Stimulated activated CD8-positive, alpha-beta memory T cell treated with anti-CD3 and anti-CD28 coated beads, Interleukin-15, amount 100 ng/mL, for 1 hour (primary cell): Measurements from ENCODE around the gene ITFG1.
"Not testable (repeated sequence)": the region's sequence is repeated elsewhere in the genome, so short reads cannot be mapped to it uniquely, and the experiment has no call there.

Experiments used
- DNase-seq: peaks from one replicate; pipeline ENCODE4 v3.0.0-alpha.2; 2020; ENCODE audit warnings: low read depth

The ITFG1 gene

DNA sequence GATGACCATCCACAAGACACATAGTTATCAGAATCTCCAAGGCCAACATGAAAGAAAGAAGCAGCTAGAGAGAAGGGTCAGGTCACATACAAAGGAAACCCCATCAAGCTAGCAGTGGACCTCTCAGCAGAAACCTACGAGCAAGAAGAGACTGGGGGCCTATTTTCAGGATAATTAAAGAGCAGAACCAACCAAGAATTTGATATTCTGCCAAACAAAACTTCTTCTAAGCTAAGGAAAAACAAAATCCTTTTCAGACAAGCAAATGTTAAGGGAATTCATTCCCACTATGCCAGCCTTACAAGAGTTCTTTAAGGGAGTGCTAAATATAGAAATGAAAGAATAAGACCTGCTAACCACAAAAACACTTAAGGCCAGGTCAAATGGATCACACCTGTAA lies 47.8 kb downstream of the ITFG1 start:
- DNase-seq = no peak

DNA sequence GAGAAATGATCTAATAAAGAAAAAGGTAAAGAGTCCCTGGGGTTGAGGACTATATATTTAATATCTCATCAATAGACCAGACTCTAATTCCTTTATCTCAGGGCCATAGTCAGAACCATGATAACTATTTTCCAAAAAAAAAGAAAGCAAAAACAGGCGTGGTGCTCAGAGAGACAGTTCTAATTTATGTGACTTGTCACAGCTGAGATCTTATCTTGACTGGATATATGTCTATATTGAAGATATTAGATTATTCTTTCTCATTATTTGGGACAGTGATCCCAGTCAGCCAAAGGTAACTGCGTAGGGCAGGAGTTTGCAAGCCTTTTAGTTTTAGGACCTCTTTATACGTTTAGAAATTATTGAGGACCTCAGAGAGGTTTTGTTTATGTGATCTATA lies 52.4 kb downstream of the ITFG1 start:
- no peak for DNase-seq

DNA sequence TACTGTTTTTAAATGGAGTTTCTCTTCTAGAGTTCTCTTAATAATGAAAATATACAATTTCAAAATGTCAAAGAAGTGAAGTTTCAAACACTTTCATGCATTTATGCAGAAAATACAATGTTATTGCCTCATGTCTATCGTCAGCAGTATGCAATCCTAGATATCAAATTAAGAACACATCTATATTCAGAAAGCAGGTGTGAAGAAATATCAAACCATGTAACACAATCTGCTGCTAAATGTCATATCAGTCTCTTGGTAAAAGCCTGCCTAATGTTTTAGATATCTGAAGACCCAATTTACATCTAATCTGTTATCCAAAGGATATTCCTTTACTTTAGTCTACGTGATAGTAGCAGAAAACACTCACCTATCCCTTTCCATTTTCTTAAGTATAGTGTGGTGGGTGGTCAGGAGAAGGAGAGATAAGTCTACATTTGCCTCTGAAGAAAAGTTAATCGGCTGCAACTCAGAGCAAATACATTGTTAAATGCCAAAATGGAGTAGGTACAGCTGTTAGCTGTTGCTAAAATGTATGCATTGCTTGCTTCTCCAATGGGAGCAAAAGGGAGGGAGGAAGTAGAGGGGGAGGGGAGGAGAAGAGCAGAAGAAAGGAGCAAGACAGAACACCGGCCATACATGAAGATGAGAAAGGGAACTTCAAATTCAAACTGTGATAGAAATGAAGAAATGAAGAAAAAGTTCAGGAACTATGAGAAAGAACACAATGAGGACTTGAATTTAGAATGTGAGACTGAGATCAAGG lies 64.9 kb downstream of the ITFG1 start:
- DNase-seq = no peak

DNA sequence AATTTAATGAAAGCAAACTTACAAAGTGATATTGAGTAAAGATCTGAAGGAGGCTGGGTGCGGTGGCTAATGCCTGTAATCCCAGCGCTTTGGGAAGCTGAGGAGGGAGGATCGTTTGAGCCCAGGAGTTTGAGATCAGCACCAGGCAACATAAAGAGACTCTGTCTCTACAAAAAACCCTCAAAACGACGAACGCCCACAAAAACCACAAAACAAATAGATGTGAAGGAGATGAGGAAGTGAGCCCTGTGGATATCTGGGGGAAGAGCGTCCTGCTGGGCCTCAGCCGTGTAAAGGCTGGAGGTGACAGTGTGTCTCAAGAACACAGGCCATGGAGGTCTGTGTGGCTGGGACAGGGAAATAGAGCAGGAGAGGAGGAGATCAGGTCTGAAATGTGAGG lies 68.8 kb downstream of the ITFG1 start:
- DNase-seq = no peak

DNA sequence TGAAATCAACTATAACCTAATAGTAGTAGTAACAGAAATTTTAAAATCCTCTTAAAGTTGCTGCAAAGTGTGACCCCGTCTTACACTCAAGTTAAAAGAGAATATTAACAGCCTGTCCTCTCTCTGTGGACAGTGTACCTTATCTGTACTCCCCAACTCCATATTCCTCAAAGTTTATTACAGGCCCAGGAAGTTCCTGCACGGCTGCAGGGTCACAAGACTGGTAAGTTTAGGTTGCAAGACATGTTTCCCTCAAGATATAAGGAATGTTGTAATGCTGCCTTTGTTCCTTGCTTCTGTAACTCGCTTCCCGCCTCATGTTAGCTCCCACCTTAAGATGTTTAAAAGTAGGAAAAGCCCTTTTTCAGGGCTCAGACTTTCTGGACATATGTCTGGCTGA lies 72.2 kb downstream of the ITFG1 start:
- DNase-seq = no peak

DNA sequence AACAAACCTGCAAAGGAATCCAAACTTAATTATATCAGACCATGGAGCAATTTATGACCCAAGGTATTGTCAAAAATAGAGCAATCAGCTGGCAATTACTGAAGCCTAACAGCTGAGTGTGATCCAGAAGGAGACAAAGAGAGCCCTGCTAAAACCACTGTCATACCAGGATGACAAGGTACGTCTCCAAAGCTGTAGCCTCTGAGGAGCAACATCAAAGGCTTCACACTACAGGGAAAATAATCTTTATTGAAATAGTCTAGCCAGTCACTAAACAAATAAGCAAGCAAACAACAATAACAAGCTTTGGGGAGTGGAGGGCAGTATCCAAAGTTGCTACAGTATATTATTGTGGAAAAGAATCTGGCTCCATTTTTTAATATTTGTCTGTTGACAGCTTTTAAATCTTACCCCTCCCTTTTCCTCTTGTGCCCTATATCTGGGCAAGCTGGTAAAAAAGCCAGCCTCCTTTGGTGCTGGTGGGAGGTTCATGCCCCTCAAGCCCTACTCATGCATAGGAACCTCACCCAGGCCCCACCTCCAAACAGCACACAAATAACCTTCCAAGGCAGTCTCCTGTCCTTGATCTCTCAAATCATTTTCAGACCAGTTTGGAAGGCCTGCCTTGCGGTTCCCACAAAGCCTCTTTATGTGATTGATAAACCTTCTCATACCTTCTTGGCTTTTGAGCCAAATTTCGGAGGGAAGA lies 73.7 kb downstream of the ITFG1 start:
- no peak for DNase-seq

DNA sequence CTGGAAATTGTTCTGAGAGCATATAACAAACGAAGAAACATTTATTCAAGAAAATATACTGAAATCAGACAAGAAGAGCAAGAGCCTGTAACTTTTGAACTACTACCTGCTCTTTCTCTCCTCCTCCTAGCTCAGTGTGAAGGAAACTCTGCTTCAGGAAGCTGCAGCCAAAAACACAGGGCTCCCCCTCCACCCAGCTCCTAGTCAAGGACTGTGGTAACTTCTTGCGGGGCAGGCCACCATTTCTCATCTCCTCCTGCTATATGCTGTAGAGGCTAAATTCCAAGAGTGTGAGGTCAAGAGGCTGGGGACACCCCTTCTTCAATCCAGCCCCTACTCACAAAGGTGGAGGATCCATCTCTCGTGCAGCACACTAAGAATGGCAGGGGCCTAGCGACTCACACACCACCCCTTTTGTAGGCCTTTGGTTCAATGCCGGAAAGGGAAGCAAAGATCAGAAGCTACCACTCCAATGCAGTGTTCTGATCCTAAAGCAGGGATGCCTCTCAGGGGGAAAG lies 74.6 kb downstream of the ITFG1 start:
- DNase-seq = no peak

DNA sequence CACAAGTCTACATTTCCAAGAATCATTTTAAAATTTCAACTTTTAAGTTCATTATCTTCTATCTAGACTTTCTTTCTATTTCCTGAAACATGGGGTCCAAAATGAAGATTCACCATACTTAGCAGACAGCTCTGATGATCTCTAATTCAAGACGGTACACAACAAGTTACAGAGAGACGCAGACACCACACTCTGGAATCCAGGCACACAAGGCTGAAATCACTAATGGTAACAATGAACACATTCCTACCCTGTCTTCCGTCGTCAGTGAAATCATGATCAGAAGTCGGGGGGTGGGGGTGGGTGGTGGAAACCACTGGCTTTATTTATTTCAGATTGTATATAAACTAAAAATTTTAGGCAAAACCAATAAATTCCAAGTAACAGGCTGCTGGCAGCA lies 78.5 kb downstream of the ITFG1 start:
- DNase-seq = no peak

DNA sequence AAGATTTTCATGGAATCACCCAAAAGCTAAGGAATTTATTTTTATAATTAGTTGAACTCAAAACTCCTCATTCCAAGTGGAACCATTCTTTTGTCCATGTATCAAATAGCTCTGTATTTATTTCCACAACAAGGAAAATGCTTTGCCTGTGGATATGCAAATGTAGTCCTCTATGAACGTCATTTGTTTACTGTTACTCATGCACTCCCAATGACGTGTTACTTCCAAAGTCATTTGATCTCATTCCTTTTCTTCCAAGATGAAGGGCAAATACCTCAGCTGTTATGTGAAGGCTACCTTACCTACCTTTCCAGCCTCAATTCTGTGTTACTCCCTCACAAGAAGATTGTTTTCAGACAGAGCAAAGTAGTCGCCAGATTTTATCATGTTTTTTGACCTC lies 83.7 kb downstream of the ITFG1 start:
- DNase-seq = no peak

DNA sequence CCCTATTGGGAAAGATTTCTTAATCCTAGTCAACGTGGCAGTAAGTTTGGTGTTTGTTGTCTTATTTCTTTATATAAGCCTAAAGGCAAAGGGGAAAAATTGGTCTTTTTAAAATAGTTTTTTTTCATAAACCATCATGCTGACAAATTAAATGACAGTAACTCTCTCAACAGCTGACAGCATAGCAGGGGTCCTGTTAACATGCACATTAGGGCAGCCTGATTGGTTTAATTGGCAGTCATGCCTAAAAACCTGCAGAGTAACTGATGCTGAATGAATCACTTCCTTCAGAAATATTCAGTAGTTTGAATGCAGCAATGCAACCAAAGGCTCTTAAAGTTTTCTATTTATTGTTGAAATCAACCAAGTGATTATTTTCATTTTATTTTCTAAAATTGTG lies 85.4 kb downstream of the ITFG1 start:
- DNase-seq = no peak

DNA sequence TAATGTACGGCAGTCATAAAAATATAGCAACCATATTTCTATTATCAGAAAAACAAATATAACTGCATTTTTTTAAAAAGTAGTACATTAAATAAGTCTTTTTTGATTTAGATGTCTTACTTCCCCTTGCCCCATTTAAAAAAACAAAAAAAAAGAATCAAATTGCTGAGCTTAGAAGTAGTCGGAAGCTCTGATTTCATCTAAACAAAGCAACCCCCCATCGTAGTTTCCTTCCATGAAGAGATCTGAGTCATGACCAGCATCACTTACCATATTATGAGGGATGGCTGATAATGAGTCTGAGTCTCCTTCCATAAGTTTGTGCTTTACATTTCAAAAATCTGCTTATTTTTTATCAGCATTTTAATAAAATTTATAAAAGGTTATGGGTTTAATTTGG lies 86.2 kb downstream of the ITFG1 start:
- DNase-seq = no peak

DNA sequence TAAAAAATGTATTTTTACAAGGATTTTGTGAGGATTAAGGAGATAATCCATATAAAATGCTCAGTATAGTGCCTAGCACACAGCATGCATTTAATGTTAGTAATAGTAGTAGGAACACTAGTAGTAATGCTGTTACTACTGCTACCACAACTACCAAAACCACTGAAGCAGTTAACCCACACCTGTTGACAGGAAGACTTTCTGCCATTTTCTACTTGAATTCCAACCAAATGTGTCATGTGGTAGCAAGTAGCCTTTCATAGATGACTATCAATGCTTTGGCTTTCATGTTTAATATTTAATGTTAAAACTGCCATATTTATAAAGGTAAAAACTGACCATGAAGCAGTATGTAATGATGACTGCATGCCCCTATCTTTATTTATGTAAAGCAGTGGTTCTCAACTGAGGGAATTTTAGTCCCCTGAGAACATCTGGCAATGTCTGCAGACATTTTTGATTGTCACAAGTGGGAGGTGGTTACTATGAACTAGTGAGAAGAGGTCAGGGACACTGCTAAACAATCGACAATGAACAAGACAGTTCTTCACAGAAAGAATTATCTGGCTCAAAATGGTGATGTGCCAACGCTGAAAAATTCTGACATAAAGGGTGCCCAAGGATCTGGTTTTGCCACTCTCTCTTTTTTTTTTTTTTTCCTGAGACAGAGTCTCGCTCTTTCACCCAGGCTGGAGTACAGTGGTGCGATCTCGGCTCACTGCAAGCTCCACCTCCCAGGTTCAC lies 89.4 kb downstream of the ITFG1 start:
- no peak for DNase-seq

DNA sequence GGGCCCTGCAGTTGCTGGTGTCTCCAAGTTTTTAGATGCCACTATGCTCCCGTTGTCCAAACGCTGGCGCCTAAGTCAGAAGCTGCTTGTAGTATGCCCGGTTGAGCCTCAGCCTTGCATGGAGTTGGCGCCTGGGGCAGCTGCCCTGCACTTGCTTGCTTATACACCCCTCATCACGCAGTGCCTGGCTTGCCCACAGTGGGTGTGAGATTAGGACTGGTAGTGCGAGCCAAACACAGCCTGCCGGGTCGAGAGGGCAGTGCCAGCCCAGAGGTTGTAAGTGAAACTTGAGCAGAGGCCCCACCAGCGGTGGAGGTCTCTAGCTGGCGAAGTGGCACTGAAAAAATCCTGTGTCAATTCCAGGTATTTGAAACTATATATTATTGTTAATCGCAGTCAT lies 90.3 kb downstream of the ITFG1 start:
- no peak for DNase-seq

DNA sequence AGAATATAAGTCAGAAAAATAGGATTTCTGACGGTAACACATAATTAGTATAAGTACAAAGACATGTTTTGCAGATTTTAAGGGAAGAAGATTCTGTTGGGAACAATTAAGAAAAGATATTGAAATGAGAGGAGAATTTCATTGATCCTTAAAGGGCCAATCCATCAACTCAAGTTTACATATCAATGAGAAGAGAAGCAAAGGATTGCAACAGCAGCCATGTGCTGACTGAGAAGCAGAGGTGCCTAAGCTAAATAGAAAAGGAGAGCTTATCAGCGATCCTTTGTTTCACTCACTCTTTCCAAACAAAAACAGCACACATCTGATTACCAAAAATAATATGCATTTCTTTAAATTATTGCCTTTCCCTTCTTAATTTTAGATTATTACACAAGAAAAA lies 94.6 kb downstream of the ITFG1 start:
- no peak for DNase-seq

DNA sequence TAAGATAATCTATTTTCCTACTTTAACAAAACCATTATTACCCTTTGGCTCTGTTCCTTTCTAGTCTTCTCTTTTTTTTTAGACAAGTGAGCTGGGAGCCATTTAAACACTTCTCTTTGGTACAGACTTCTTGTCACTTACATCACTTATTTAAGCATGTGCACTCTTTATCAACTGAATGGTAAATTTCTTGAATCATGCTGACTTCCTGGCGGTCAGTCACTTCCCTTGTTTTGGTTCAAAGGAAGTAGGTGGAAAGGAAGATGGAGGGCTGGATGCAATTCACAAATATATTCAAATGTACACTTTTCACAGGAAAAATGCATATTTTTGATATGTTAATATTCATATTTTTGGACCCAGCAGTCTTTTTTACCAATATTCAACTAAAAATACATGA lies 97.1 kb downstream of the ITFG1 start:
- DNase-seq = no peak

DNA sequence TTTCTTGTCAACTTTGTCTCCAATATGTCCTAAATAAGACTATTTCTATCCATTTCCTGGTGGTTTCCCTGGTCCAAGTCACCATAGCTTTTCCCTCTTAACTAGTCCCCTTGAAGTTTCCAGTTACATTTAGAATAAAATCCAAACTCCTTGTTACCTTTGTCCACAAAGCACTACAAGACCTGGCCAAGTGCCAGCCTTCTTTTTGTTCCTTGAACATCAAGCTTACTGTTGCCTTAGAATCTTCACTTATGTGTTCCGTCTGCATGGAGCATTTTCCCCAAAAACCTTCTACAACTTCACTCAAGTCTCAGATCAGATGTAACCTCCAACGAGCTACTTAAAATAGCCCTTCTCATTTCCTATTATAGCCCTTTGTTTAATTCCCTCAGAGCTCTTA lies 101.4 kb downstream of the ITFG1 start:
- no peak for DNase-seq

DNA sequence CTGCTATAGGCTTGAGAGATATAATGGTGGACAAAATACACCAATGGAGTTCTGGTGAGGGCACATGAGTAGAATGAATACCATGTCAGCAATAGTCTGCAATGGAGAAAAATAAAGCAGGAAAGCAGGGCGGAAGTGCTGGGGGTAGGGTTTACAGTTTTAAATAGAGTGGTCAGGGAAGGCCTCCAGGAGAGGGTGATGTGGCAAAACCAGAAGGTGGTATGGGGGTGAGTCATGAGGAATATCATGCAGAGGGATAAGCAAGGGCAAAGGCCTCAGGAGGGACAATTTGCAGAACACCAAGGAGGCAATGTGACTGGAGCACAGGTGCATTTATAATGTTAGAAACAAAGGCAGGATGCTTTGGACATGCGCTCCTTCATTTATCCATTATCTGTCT lies 102.0 kb downstream of the ITFG1 start:
- DNase-seq = no peak

DNA sequence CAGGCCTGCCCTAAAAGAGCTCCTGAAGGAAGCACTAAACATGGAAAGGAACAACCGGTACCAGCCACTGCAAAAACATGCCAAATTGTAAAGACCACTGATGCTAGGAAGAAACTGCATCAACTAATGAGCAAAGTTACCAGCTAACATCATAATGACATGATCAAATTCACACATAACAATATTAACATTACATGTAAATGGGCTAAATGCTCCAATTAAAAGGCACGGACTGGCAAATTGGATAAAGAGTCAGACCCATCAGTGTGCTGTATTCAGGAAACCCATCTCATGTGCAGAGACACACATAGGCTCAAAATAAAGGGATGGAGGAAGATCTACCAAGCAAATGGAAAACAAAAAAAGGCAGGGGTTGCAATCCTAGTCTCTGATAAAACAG lies 111.8 kb downstream of the ITFG1 start:
- DNase-seq = not testable (repeated sequence)

DNA sequence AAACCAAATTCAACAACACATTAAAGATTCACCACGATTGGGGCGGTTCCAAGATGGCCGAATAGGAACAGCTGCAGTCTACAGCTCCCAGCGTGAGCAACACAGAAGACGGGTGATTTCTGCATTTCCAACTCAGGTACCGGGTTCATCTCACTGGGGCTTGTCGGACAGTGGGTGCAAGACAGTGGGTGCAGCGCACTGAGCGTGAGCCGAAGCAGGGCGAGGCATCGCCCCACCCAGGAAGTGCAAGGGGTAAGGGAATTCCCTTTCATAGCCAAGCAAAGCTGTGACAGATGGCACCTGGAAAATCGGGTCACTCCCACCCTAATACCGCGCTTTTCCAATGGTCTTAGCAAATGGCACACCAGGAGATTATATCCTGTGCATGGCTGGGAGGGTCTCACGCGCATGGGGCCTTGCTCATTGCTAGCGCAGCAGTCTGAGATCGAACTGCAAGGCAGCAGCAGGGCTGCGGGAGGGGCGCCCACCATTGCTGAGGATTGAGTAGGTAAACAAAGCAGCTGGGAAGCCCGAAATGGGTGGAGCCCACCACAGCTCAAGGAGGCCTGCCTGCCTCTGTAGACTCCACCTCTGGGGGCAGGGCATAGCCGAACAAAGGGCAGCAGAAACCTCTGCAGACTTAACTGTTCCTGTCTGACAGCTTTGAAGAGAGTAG lies 113.7 kb downstream of the ITFG1 start:
- DNase-seq = not testable (repeated sequence)

DNA sequence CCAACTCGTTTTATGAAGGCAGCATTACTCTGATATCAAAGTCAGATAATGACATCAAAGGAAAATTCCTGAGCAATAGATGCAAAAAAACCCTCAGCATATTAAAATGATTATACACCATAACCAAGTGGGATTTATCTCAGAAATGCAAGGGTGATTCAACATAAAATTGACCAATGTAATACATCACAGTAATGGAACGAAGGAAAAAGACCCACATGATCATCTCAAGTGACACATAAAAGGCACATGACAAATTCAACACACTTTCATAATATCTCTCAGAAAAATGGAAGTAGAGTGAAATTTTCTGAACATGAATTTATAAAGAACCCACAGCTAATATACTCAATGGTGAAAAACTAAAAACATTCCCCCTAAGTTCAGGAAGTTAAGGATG lies 118.8 kb downstream of the ITFG1 start:
- DNase-seq = no peak

DNA sequence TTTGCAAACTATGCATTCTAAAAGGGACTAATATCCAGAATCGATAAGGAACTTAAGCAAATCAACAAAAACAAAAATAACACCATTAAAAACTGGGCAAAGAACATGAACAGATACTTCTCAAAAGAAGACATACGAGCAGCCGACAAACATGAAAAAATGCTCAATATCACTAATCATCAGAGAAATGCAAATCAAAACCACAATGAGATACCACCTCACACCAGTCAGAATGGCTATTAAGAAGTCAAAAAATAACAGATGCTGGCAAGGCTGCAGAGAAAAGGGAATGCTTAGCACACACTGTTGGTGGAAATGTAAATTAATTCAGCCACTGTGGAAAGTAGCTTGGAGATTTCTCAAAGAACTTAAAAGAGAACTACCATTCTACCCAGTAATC lies 130.3 kb downstream of the ITFG1 start:
- DNase-seq = not testable (repeated sequence)

DNA sequence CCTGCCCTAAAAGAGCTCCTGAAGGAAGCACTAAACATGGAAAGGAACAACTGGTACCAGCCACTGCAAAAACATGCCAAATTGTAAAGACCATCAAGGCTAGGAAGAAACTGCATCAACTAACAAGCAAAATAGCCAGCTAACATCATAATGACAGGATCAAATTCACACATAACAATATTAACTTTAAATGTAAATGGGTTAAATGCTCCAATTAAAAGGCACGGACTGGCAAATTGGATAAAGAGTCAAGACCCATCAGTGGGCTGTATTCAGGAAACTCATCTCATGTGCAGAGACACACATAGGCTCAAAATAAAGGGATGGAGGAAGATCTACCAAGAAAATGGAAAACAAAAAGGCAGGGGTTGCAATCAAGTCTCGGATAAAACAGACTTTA lies 136.6 kb downstream of the ITFG1 start:
- DNase-seq = not testable (repeated sequence)
